ENCODE data around the gene RAD51B.

Gene RAD51B

GRCh38 chr14:68144051-68144681 lies 324.6 kb downstream of the RAD51B start:
- DNase-seq (ENCODE audit: low read depth) = no peak
- no peak for TF ChIP-seq CTCF (IDR thresholded peaks at IDR 0.05; ENCODE audit: low read depth, low read length, missing control alignments)
- no peak overlapping the region for H3K4me3 ChIP-seq (ENCODE audit: low read depth, low read length)

- no peak for DNase-seq (ENCODE audit: low read depth)
- no peak overlapping the region for H3K4me3 ChIP-seq (ENCODE audit: low read depth, low read length)
- TF ChIP-seq CTCF (IDR thresholded peaks at IDR 0.05; ENCODE audit: low read depth, low read length, missing control alignments) = no peak
Observed at GRCh38 chr14:68145036-68145435, 325.5 kb downstream of the RAD51B start.

- no peak overlapping the region for H3K4me3 ChIP-seq (ENCODE audit: low read depth, low read length)
- no peak for TF ChIP-seq CTCF (IDR thresholded peaks at IDR 0.05; ENCODE audit: low read depth, low read length, missing control alignments)
- no peak for DNase-seq (ENCODE audit: low read depth)
Observed at GRCh38 chr14:68145539-68145938, 326.0 kb downstream of the RAD51B start.

- DNase-seq (ENCODE audit: low read depth) = no peak
- no peak for TF ChIP-seq CTCF (IDR thresholded peaks at IDR 0.05; ENCODE audit: low read depth, low read length, missing control alignments)
- H3K4me3 ChIP-seq (ENCODE audit: low read depth, low read length) = no peak overlapping the region
Observed at GRCh38 chr14:68146818-68147217, 327.2 kb downstream of the RAD51B start.

- no peak for DNase-seq (ENCODE audit: low read depth)
- no peak for TF ChIP-seq CTCF (IDR thresholded peaks at IDR 0.05; ENCODE audit: low read depth, low read length, missing control alignments)
- H3K4me3 ChIP-seq (ENCODE audit: low read depth, low read length) = no peak overlapping the region
Observed at GRCh38 chr14:68147303-68147702, 327.7 kb downstream of the RAD51B start.

GRCh38 chr14:68148276-68148675 lies 328.7 kb downstream of the RAD51B start:
- DNase-seq (ENCODE audit: low read depth) = no peak
- no peak for TF ChIP-seq CTCF (IDR thresholded peaks at IDR 0.05; ENCODE audit: low read depth, low read length, missing control alignments)

GRCh38 chr14:68148763-68149162 lies 329.2 kb downstream of the RAD51B start:
- no peak for TF ChIP-seq CTCF (IDR thresholded peaks at IDR 0.05; ENCODE audit: low read depth, low read length, missing control alignments)
- DNase-seq (ENCODE audit: low read depth) = no peak
- no peak overlapping the region for H3K4me3 ChIP-seq (ENCODE audit: low read depth, low read length)

More at GRCh38 chr14:68148276-68148675, 328.7 kb downstream of the RAD51B start:
- no peak overlapping the region for H3K4me3 ChIP-seq (ENCODE audit: low read depth, low read length)
